Measurements from ENCODE around the gene FZD1.

- TF ChIP-seq CTCF (conservative IDR thresholded peaks at IDR 0.05; ENCODE audit: low read depth in 2 of 2) = no peak
- TF ChIP-seq POLR2AphosphoS5 (IDR thresholded peaks at IDR 0.05; ENCODE audit: low read depth) = no peak
- TF ChIP-seq EZH2 (IDR thresholded peaks at IDR 0.05; ENCODE audit: low read depth, unreplicated experiment) = peak; percentile 15
- peak; percentile 99 for TF ChIP-seq JUNB (IDR thresholded peaks at IDR 0.05; ENCODE audit: unreplicated experiment)
- no peak for TF ChIP-seq ZNF114 (CRISPR knock-in tag; IDR thresholded peaks at IDR 0.05)
- TF ChIP-seq, protein P1, sequence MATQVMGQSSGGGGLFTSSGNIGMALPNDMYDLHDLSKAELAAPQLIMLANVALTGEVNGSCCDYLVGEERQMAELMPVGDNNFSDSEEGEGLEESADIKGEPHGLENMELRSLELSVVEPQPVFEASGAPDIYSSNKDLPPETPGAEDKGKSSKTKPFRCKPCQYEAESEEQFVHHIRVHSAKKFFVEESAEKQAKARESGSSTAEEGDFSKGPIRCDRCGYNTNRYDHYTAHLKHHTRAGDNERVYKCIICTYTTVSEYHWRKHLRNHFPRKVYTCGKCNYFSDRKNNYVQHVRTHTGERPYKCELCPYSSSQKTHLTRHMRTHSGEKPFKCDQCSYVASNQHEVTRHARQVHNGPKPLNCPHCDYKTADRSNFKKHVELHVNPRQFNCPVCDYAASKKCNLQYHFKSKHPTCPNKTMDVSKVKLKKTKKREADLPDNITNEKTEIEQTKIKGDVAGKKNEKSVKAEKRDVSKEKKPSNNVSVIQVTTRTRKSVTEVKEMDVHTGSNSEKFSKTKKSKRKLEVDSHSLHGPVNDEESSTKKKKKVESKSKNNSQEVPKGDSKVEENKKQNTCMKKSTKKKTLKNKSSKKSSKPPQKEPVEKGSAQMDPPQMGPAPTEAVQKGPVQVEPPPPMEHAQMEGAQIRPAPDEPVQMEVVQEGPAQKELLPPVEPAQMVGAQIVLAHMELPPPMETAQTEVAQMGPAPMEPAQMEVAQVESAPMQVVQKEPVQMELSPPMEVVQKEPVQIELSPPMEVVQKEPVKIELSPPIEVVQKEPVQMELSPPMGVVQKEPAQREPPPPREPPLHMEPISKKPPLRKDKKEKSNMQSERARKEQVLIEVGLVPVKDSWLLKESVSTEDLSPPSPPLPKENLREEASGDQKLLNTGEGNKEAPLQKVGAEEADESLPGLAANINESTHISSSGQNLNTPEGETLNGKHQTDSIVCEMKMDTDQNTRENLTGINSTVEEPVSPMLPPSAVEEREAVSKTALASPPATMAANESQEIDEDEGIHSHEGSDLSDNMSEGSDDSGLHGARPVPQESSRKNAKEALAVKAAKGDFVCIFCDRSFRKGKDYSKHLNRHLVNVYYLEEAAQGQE (IDR thresholded peaks at IDR 0.05; ENCODE audit: unreplicated experiment) = no peak
- TF ChIP-seq EZH2phosphoT487 (IDR thresholded peaks at IDR 0.05; ENCODE audit: unreplicated experiment) = no peak
- TF ChIP-seq STAT1 (IDR thresholded peaks at IDR 0.05; ENCODE audit: unreplicated experiment) = no peak
- TF ChIP-seq, protein P2, sequence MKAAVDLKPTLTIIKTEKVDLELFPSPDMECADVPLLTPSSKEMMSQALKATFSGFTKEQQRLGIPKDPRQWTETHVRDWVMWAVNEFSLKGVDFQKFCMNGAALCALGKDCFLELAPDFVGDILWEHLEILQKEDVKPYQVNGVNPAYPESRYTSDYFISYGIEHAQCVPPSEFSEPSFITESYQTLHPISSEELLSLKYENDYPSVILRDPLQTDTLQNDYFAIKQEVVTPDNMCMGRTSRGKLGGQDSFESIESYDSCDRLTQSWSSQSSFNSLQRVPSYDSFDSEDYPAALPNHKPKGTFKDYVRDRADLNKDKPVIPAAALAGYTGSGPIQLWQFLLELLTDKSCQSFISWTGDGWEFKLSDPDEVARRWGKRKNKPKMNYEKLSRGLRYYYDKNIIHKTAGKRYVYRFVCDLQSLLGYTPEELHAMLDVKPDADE (IDR thresholded peaks at IDR 0.05) = no peak
- peak; percentile 60; the same call in 1 of the 2 replicates for TF ChIP-seq CREB1 (CRISPR knock-in tag; IDR thresholded peaks at IDR 0.05; ENCODE audit: low read depth)
Observed at GRCh38 chr7:91264046-91264923, at the start of gene FZD1.
